CD4-positive, alpha-beta T cell (primary cell): ENCODE data around the gene B9D1. TPM values are rescaled to one million over a fixed set of nuclear protein-coding genes. Genes with fewer than 3 reads are reported as not detected.

Source experiments
- ATAC-seq: fragments of 200-7000 bp; cut with Tn5 transposase; one replicate; pipeline ENCODE4 v1.10.0; 2022; ENCODE audit warnings: mild to moderate bottlenecking; ENCODE audit not compliant: poor library complexity
- CTCF ChIA-PET: fragments of 350-600 bp; sonication (Branson Sonifier 250); formaldehyde crosslinking; loops from one replicate; lab custom pipeline; 2021; ENCODE audit warnings: antibody characterized with exemption, inconsistent platforms; lab: Charles Lee
- POLR2A ChIA-PET: fragments of 350-600 bp; sonication (Branson Sonifier 250); formaldehyde crosslinking; loops from one replicate; lab custom pipeline; 2021; ENCODE audit warnings: antibody characterized with exemption, inconsistent platforms; lab: Charles Lee
- DNase-seq, 14 experiments: peaks; one replicate each; pipeline ENCODE4 v3.0.0-alpha.2; 2013 to 2020; ENCODE audit warnings: mixed read lengths in 2 of 14
- H3K27ac ChIP-seq, 2 donors: one replicate each; pipeline versions ENCODE4 v1.5.1 to v1.7.0; 2013; ENCODE audit warnings: low read length in 2 of 2, low read depth in 1 of 2, mild to moderate bottlenecking in 1 of 2
- H3K27me3 ChIP-seq, 2 experiments: 1 replicate in 1 of 2; 2 replicates in 1 of 2; pipeline versions ENCODE4 v1.6.1 to v1.7.0; 2013; ENCODE audit warnings: low read length in 2 of 2, control low read depth in 1 of 2, mild to moderate bottlenecking in 1 of 2, moderate library complexity in 1 of 2; ENCODE audit not compliant: insufficient read depth in 2 of 2, control insufficient read depth in 1 of 2
- H3K36me3 ChIP-seq: one replicate; pipeline ENCODE4 v1.6.1; 2013; ENCODE audit warnings: low read length, control low read depth; ENCODE audit not compliant: insufficient read depth
- H3K4me1 ChIP-seq: one replicate; pipeline ENCODE4 v1.6.1; 2013; ENCODE audit warnings: low read length, control low read depth; ENCODE audit not compliant: insufficient read depth
- H3K4me3 ChIP-seq: one replicate; pipeline ENCODE4 v1.5.1; 2013; ENCODE audit warnings: mild to moderate bottlenecking, low read length, moderate library complexity
- H3K9me3 ChIP-seq, 2 experiments: 1 replicate in 1 of 2; 2 replicates in 1 of 2; pipeline versions ENCODE4 v1.6.1 to v1.7.0; 2013; ENCODE audit warnings: low read length in 2 of 2, mild to moderate bottlenecking in 2 of 2, control low read depth in 1 of 2, moderate library complexity in 1 of 2; ENCODE audit not compliant: control insufficient read depth in 1 of 2, insufficient read depth in 1 of 2
- H3K27ac Mint-ChIP-seq: one replicate; pipeline ENCODE4 v1.8.0; 2020; ENCODE audit warnings: mixed read lengths
- H3K27me3 Mint-ChIP-seq: one replicate; pipeline ENCODE4 v1.8.0; 2021; ENCODE audit warnings: mixed read lengths
- H3K36me3 Mint-ChIP-seq: one replicate; pipeline ENCODE4 v1.8.0; 2021; ENCODE audit warnings: low read depth, mixed read lengths
- H3K4me1 Mint-ChIP-seq: one replicate; pipeline ENCODE4 v1.8.0; 2021; ENCODE audit warnings: low read depth, mixed read lengths
- H3K4me3 Mint-ChIP-seq: one replicate; pipeline ENCODE4 v1.8.0; 2020; ENCODE audit warnings: mild to moderate bottlenecking, mixed read lengths
- H3K9me3 Mint-ChIP-seq: one replicate; pipeline ENCODE4 v1.8.0; 2020; ENCODE audit warnings: mixed read lengths
- CTCF ChIP-seq: fragments of 200-600 bp; IDR thresholded peaks from one replicate; pipeline ENCODE4 v1.8.0; 2022; ENCODE audit warnings: antibody characterized with exemption, mild to moderate bottlenecking
- intact Hi-C, 2 experiments: fragments of 100-400 bp; cut with DNase I in 1 of 2; cut with micrococcal nuclease in 1 of 2; formaldehyde crosslinking; loops; one replicate each; pipeline versions ENCODE4 v1.15.1 to v1.9.0; 2023 to 2025; cut with DNase I, micrococcal nuclease
- total RNA-seq, 174 experiments: library from RNA in 2 of 174; stranded (reverse) in 2 of 174; gene quantifications; one replicate each; pipeline ENCODE4 v1.2.3 and lab custom pipeline; 2021 to 2026

B9D1 gene
- total RNA-seq, 2 experiments from 2014 or later, result 0.66 to 0.73 TPM

- no peak for ATAC-seq
- CTCF ChIA-PET, result no interaction called here
- H3K4me1 Mint-ChIP-seq, result no peaks in the 10 kb centered on the region
These were observed 24.7 kb upstream of the B9D1 start, which contains the start of gene MFAP4 for GRCh38 chr17:19386974-19387920. MFAP4 (minus strand) TSS chr17:19387190; CDS start chr17:19387155, 35 bp downstream.

GRCh38 chr17:19386051-19386929 lies 23.8 kb upstream of the B9D1 start:
- Histone ChIP-seq H3K36me3 (peaks cover 19% of the 10 kb centered on the region), H3K27ac (no peak overlapping the region), H3K4me1 (no peaks in the 10 kb centered on the region), H3K9me3 (no peaks in the 10 kb centered on the region), H3K27me3 (no peaks in the 10 kb centered on the region), H3K4me3 (no peak overlapping the region)
- POLR2A ChIA-PET, result no interaction called here
- Mint-ChIP-seq H3K4me3 (no peak overlapping the region), H3K4me1 (no peaks in the 10 kb centered on the region), H3K36me3 (peaks cover 27% of the 10 kb centered on the region), H3K27me3 (no peaks in the 10 kb centered on the region), H3K27ac (no peak overlapping the region), H3K9me3 (no peaks in the 10 kb centered on the region)
- CTCF ChIA-PET, result no interaction called here
- no peak for TF ChIP-seq CTCF
- intact Hi-C loops, result no loop called here
- ATAC-seq, result peak; percentile 26
- peak in 2 of 14 experiments; percentile 63 to 76 for DNase-seq

More at GRCh38 chr17:19386974-19387920, 24.7 kb upstream of the B9D1 start, which contains the start of gene MFAP4:
- no peaks in the 10 kb centered on the region for H3K27me3 ChIP-seq
- TF ChIP-seq CTCF, result no peak
- Mint-ChIP-seq H3K27ac (no peak within 1 kb of the TSS), H3K27me3 (no peaks in the 10 kb centered on the region), H3K36me3 (peaks cover 23% of the 10 kb centered on the region), H3K9me3 (no peaks in the 10 kb centered on the region), H3K4me3 (no peak within 1 kb of the TSS)
- H3K36me3 ChIP-seq, result peaks cover 14% of the 10 kb centered on the region
- no peak within 1 kb of the TSS for H3K27ac ChIP-seq
- no peak within 1 kb of the TSS for H3K4me3 ChIP-seq
- intact Hi-C loops, result no loop called here
- no peaks in the 10 kb centered on the region for H3K4me1 ChIP-seq
- no peak for DNase-seq
- POLR2A ChIA-PET, result no interaction called here
- no peaks in the 10 kb centered on the region for H3K9me3 ChIP-seq

- Histone ChIP-seq H3K36me3 (peaks cover 25% of the 10 kb centered on the region), H3K27me3 (no peaks in the 10 kb centered on the region), H3K9me3 (peaks cover 0 to 5% of the 10 kb centered on the region in 2 experiments), H3K4me3 (no peak overlapping the region), H3K27ac (no peak overlapping the region), H3K4me1 (no peaks in the 10 kb centered on the region)
- H3K27ac Mint-ChIP-seq, result no peak overlapping the region
- intact Hi-C loops, result no loop called here
- H3K36me3 Mint-ChIP-seq, result peaks cover 34% of the 10 kb centered on the region
- no peaks in the 10 kb centered on the region for H3K4me1 Mint-ChIP-seq
- no peaks in the 10 kb centered on the region for H3K27me3 Mint-ChIP-seq
- no peak overlapping the region for H3K4me3 Mint-ChIP-seq
- POLR2A ChIA-PET, result no interaction called here
- no peak for ATAC-seq
- no peak for DNase-seq
- no peak for TF ChIP-seq CTCF
- H3K9me3 Mint-ChIP-seq, result no peaks in the 10 kb centered on the region
- CTCF ChIA-PET, result no interaction called here
These were observed 23.0 kb upstream of the B9D1 start for GRCh38 chr17:19385521-19385983.
